NCI-H2081 treated with DMSO at 0.1 percent for 48 hours (cell line): Measurements from ENCODE around the gene TGFB1I1.
"Not testable (repeated sequence)": the region's sequence is repeated elsewhere in the genome, so short reads cannot be mapped to it uniquely, and the experiment has no call there.

Source experiments
- DNase-seq: peaks from one replicate; lab custom pipeline; 2025; lab: John Stamatoyannopoulos, UW

The TGFB1I1 gene

DNA sequence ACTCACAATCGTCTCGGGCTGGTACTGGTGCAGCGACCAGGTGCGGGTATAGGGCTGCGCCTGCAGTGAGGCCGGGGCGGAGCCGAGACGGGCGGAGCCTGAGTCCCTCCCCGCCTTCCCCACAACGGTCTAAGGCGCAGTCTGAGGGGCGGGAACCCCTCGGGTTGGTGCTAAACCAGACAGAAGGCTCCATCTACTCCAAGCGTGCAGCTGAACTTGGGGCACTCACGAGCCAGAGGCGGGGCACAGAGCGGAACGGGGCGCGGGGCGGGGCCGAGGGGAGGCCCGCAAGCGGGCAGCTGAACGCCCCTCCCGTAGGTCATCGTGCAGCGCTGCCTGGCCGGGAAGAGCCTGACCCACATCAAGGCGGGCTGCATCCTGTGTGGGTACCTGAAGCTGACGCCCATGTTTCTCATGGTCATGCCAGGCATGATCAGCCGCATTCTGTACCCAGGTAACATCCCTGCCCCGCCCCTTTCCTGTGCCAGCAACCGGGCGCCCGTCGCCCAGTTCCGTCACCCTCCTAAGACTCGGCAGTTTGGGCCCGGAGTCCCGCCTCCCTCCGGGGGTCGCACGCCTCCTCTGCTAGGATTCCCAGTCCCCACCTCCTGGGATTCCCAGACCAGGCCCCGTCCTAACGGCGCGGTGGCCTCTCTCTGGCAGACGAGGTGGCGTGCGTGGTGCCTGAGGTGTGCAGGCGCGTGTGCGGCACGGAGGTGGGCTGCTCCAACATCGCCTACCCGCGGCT lies 15.9 kb downstream of the TGFB1I1 start:
- no peak for DNase-seq

DNA sequence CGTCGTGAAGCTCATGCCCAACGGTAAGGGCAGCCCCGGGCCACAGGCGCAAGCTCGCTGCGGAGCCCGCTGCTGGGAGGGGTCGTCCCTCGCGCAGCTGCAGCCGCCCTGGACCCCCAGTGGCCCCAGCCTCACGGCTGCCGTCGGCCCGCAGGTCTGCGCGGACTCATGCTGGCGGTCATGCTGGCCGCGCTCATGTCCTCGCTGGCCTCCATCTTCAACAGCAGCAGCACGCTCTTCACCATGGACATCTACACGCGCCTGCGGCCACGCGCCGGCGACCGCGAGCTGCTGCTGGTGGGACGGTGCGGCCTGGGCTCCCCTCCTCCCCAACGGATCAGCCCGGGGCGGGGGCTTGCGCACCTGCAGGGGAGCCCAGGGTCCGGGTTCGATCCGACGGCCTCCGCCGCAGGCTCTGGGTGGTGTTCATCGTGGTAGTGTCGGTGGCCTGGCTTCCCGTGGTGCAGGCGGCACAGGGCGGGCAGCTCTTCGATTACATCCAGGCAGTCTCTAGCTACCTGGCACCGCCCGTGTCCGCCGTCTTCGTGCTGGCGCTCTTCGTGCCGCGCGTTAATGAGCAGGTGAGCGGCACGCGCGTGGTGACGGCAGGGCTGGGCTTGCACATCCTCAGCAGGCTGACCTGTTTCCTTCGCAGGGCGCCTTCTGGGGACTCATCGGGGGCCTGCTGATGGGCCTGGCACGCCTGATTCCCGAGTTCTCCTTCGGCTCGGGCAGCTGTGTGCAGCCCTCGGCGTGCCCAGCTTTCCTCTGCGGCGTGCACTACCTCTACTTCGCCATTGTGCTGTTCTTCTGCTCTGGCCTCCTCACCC lies 16.7 kb downstream of the TGFB1I1 start:
- DNase-seq, result no peak

GRCh38 chr16:31489298-31489564 lies 17.3 kb downstream of the TGFB1I1 start:
- DNase-seq, result no peak

DNA sequence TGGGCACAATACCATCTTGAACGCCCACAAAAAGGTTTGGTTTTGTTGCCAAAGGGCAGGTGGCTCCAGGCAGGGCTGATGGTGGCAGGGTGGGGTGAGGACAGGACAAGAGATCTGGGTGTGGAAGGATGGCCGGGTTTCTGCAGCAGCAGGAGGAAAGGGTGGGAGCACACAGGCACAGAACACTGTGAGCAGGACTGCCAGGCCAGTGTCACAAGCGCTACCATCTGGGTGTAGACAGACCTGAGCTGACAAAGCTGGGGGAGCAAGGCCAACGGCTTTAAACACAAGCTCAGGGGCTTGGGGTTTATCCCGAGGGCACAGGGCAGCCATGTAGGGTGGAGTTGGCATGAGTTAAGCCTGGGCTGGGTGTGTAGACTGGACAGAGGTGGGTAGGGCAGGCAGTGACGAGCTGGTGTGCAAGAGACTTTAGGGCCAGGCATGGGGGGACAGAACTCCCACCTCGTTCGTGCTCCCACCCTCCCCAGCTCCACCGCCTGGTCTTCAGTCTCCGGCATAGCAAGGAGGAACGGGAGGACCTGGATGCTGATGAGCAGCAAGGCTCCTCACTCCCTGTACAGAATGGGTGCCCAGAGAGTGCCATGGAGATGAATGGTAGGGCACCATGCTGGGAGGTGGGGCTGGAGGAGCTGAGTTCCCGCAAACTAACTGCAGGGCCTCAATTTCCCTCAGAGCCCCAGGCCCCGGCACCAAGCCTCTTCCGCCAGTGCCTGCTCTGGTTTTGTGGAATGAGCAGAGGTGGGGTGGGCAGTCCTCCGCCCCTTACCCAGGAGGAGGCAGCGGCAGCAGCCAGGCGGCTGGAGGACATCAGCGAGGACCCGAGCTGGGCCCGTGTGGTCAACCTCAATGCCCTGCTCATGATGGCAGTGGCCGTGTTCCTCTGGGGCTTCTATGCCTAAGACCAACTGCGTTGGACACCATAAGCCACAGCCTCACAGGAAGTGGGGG lies 17.9 kb downstream of the TGFB1I1 start:
- DNase-seq, result no peak

GRCh38 chr16:31491778-31492418 lies 19.9 kb downstream of the TGFB1I1 start:
- no peak for DNase-seq

- DNase-seq, result no peak
These were observed 21.7 kb downstream of the TGFB1I1 start for GRCh38 chr16:31493506-31494125.

DNA sequence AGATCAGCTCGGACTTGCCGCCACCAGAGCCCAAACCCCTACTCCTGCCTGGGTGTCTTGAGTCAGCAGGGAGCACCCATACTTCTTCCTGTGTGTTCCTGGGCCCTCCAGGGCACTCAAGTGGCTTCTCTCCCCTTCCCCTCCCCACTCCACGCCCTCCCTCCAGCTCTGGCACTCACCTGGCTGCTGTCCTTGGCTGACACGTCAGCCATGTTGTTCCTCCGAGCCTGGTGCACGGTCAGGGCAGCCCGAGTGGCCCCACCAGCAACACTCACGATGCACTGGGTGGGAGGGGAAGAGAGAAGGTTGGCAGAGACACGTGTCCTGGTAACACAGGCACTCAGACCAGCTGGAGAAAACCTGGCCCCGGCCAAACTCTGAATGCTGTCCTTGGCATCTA lies 24.7 kb downstream of the TGFB1I1 start:
- no peak for DNase-seq

- DNase-seq, result no peak
These were observed 26.5 kb downstream of the TGFB1I1 start for GRCh38 chr16:31498493-31498892.

DNA sequence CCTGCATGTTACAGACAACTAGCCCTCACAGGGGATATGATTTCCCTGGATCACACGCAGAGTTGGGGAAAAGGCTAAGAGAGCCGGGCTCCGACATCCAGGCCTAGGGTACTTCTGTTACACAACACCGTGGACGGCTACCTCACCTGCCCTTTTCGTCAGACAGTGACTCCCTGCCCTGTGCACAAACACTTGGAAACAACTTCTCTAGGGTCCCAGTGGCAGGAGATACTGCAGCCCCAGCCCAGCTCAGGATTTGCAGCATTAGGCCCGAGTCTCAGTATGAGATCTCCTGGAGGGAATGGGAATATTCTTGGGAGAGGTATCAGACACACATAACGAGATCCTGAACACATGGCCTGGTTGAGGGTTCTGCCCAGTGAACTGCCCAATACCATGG lies 28.0 kb downstream of the TGFB1I1 start:
- no peak for DNase-seq

DNA sequence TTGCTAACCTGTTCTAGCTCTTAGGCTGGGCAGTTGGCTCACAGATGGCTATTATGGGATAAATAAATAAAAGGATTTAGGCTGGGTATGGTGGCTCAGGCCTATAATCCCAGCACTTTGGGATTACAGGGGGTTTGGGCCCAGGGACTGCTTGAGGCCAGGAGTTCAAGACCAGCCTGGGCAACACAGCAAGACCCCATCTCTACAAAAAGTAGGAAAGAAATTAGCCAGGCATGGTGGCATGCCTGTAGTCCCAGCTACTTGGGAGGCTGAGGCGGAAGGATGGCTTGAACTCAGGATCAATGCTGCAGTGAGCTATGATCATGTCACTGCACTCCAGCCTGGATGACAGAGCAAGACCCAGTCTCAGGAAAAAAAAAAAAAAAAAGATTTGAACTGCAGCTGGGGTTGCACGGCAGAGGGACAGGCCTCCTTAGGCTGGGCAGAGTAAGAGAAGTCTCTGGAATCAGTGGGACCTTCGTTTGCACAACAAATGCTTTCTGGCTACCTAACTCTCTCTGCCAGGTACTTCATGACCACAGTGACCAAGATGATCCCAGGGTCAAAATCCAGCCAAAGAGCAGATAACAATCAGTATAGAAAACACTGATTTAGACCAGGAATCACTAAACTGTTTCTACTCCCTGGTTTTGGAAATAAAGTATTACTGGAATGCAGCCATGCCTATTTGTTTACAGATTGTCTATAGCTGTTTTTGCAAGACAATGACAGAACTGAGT lies 29.4 kb downstream of the TGFB1I1 start:
- no peak for DNase-seq

DNA sequence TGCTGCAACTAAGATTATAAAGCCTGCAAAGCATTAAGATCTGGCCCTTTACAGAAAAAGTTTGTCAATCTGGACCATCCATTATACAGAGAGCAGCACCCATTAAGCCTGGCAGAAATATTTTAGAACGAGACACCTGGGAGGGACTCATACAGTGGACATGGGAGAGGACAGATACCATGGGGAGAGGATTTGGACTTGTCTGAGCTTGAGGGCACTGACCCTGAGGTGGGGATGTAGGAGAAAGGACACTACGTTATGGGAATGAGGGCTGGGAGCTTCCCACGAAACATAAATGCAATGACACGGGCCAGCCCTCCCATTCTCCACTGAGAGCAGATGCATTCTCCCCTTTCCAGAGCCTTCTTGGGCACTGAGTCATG lies 30.0 kb downstream of the TGFB1I1 start:
- DNase-seq, result no peak

DNA sequence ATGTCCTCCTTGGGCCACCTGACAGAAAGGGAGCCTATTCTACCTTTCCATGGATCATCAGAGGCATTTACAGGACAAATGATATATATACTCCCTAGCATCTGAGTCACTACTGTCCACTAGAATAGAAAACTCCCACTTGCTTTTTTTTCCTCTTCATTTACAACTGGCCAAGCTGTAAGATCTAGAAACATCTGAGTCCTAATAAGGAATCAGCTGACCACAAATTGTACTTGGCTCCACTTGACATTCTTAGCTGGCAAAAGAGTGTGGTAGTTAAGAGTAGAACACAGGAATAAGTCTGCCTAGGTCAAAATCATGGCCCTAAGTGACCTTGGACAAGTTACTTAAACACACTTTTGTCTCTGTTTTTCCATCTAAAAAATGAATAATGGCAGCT lies 31.0 kb downstream of the TGFB1I1 start:
- no peak for DNase-seq

- DNase-seq, result not testable (repeated sequence)
These were observed 31.6 kb downstream of the TGFB1I1 start for GRCh38 chr16:31503555-31503954.

DNA sequence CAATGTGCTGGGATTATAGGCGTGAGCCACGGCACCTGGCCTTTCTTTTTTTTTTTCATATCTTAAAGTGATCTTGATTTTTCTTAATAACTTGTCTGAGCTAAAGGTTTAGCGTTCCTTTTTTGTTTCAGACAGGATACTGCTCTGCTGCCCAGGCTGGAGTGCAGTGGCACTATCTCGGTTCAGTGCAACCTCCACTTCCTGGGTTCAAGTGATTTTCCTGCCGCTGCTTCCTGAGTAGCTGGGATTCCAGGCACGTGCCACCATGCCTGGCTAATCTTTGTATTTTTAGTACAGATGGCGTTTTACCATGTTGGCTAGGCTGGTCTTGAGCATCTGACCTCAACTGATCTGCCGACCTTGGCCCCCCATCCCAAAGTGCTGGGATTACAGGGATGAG lies 32.2 kb downstream of the TGFB1I1 start:
- DNase-seq, result no peak

- DNase-seq, result no peak
These were observed 33.5 kb downstream of the TGFB1I1 start for GRCh38 chr16:31505483-31505882.

- no peak for DNase-seq
These were observed 35.6 kb downstream of the TGFB1I1 start for GRCh38 chr16:31507617-31507928.

DNA sequence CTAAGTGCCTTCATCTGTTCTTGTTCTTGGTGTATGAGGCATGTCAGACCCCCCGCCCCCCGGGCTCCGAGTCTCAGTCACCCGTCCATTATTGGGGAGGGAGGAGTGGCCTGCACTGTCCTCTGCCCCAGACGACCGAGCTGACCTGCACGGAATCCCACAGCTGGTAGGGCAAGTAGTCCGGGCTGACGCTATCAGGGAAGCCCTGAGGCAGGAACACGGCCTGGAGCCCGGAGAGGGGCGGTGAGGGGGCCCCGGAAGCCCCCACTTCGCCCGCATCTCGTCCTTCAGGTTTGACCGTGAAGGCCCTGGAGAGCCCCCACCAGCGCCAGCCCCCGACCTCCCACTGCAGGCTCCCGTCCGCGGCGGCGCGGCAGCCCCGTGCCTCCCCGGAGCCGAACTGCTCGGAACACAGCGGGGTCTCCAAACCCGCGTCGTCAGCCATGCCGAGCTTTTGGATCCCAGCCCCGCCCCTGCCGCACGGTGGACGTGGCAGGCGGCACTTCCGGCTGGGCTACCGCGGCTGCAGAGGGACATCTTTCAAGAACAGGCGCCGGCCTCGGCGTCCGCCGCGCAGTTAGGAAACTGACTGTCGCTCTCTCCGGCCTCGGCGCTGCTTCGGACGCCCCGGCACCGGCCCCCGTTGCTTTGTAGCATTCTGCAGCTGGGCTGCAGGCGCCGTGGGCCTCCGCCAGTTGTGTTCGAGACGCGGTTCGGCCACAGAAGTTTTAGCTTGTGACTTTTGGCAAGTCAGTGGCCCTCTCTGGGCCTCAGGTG lies 36.2 kb downstream of the TGFB1I1 start, which contains the start of gene RUSF1:
RUSF1 (minus strand) TSS at position 463 of the 777 bp plus-strand sequence; CDS start at position 445, 18 bp downstream.
- peak; percentile 27 for DNase-seq

GRCh38 chr16:31508706-31509195 lies 36.8 kb downstream of the TGFB1I1 start:
- DNase-seq, result no peak

GRCh38 chr16:31513126-31513525 lies 41.2 kb downstream of the TGFB1I1 start:
- no peak for DNase-seq

- no peak for DNase-seq
These were observed 41.9 kb downstream of the TGFB1I1 start for GRCh38 chr16:31513884-31514283.
